ENCODE results near the gene ZFHX3.
"Not testable (repeated sequence)": the region's sequence is repeated elsewhere in the genome, so short reads cannot be mapped to it uniquely, and the experiment has no call there.

Gene ZFHX3

GRCh38 chr16:72990571-72990970 is 57.4 kb downstream of the ZFHX3 start:
- H3K4me3 ChIP-seq (replicated peaks in 1 of 2; ENCODE audit: low read depth in 2 of 2, low read length in 2 of 2) = peak overlapping the region in 1 of 2 donors; percentile 35
- TF ChIP-seq CTCF (IDR thresholded peaks at IDR 0.05; ENCODE audit: low read depth, low read length) = no peak
- DNase-seq (ENCODE audit: low read depth in 2 of 2) = no peak

GRCh38 chr16:72989579-72990551 is 58.1 kb downstream of the ZFHX3 start:
- DNase-seq (ENCODE audit: low read depth in 2 of 2) = peak; percentile 83 to 95
- H3K4me3 ChIP-seq (replicated peaks in 1 of 2; ENCODE audit: low read depth in 2 of 2, low read length in 2 of 2) = peak overlapping the region; percentile 19 to 35
- TF ChIP-seq CTCF (IDR thresholded peaks at IDR 0.05; ENCODE audit: low read depth, low read length) = no peak

- not testable (repeated sequence) for DNase-seq (ENCODE audit: low read depth in 2 of 2)
Observed at GRCh38 chr16:72989203-72989578, 58.7 kb downstream of the ZFHX3 start.

GRCh38 chr16:72988569-72988968 is 59.4 kb downstream of the ZFHX3 start:
- no peak for DNase-seq (ENCODE audit: low read depth in 2 of 2)

More at GRCh38 chr16:72989203-72989578, 58.7 kb downstream of the ZFHX3 start:
- H3K4me3 ChIP-seq (replicated peaks in 1 of 2; ENCODE audit: low read depth in 2 of 2, low read length in 2 of 2) = not testable (repeated sequence)

GRCh38 chr16:72987480-72987901 is 60.4 kb downstream of the ZFHX3 start:
- TF ChIP-seq CTCF (IDR thresholded peaks at IDR 0.05; ENCODE audit: low read depth, low read length) = no peak
- no peak for DNase-seq (ENCODE audit: low read depth in 2 of 2)
- no peak overlapping the region for H3K4me3 ChIP-seq (replicated peaks in 1 of 2; ENCODE audit: low read depth in 2 of 2, low read length in 2 of 2)

More at GRCh38 chr16:72988569-72988968, 59.4 kb downstream of the ZFHX3 start:
- no peak overlapping the region for H3K4me3 ChIP-seq (replicated peaks in 1 of 2; ENCODE audit: low read depth in 2 of 2, low read length in 2 of 2)
- TF ChIP-seq CTCF (IDR thresholded peaks at IDR 0.05; ENCODE audit: low read depth, low read length) = no peak

- no peak for TF ChIP-seq CTCF (IDR thresholded peaks at IDR 0.05; ENCODE audit: low read depth, low read length)
- DNase-seq (ENCODE audit: low read depth in 2 of 2) = peak; percentile 58 to 79
- peak overlapping the region in 1 of 2 donors; percentile 37 for H3K4me3 ChIP-seq (replicated peaks in 1 of 2; ENCODE audit: low read depth in 2 of 2, low read length in 2 of 2)
Observed at GRCh38 chr16:72985995-72986394, 61.9 kb downstream of the ZFHX3 start.

GRCh38 chr16:72985148-72985941 is 62.6 kb downstream of the ZFHX3 start:
- DNase-seq (ENCODE audit: low read depth in 2 of 2) = peak; percentile 93 to 97
- peak overlapping the region in 1 of 2 donors; percentile 37 for H3K4me3 ChIP-seq (replicated peaks in 1 of 2; ENCODE audit: low read depth in 2 of 2, low read length in 2 of 2)
- TF ChIP-seq CTCF (IDR thresholded peaks at IDR 0.05; ENCODE audit: low read depth, low read length) = no peak
